Measurements from ENCODE around the gene NKD2. TPM values are rescaled to one million over a fixed set of nuclear protein-coding genes. Genes with fewer than 3 reads are reported as not detected.

The NKD2 gene
- total RNA-seq, 1 donor: 2.2 TPM

- H3K4me3 ChIP-seq (ENCODE audit: low read depth, low read length): no peak overlapping the region
- no peak for DNase-seq (ENCODE audit: low read depth)
- TF ChIP-seq, protein P1, sequence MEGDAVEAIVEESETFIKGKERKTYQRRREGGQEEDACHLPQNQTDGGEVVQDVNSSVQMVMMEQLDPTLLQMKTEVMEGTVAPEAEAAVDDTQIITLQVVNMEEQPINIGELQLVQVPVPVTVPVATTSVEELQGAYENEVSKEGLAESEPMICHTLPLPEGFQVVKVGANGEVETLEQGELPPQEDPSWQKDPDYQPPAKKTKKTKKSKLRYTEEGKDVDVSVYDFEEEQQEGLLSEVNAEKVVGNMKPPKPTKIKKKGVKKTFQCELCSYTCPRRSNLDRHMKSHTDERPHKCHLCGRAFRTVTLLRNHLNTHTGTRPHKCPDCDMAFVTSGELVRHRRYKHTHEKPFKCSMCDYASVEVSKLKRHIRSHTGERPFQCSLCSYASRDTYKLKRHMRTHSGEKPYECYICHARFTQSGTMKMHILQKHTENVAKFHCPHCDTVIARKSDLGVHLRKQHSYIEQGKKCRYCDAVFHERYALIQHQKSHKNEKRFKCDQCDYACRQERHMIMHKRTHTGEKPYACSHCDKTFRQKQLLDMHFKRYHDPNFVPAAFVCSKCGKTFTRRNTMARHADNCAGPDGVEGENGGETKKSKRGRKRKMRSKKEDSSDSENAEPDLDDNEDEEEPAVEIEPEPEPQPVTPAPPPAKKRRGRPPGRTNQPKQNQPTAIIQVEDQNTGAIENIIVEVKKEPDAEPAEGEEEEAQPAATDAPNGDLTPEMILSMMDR (IDR thresholded peaks at IDR 0.05; ENCODE audit: insufficient read depth, low read depth, low read length): no peak
Observed at GRCh38 chr5:1014781-1015221, 6.2 kb downstream of the NKD2 start.

- DNase-seq (ENCODE audit: low read depth): no peak
- no peak overlapping the region for H3K4me3 ChIP-seq (ENCODE audit: low read depth, low read length)
- TF ChIP-seq, protein P1 (IDR thresholded peaks at IDR 0.05; ENCODE audit: insufficient read depth, low read depth, low read length): no peak
Observed at GRCh38 chr5:1015507-1015906, 6.9 kb downstream of the NKD2 start.

DNA sequence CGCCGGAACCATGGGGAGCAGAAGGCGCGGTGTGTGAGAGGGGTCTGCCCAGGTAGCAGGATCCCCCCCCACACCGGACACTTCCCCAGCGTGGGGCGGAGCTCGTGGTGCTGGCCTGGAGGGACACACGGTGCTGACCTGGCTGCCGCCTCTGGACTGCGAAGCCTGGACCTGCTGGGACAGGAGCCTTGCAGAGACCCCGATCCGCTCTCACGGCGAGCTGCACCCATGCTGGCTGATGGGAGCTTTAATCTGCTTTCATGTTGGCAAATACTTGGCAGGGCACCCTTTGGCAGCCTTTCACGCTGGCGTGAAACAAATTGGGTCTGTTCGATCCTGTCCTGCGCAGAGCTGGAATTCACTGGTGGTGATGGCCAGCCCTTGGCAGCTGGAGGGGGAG lies 7.4 kb downstream of the NKD2 start:
- DNase-seq (ENCODE audit: low read depth): no peak
- H3K4me3 ChIP-seq (ENCODE audit: low read depth, low read length): no peak overlapping the region
- TF ChIP-seq, protein P1 (IDR thresholded peaks at IDR 0.05; ENCODE audit: insufficient read depth, low read depth, low read length): no peak

- no peak overlapping the region for H3K4me3 ChIP-seq (ENCODE audit: low read depth, low read length)
- TF ChIP-seq, protein P1 (IDR thresholded peaks at IDR 0.05; ENCODE audit: insufficient read depth, low read depth, low read length): no peak
Observed at GRCh38 chr5:1016476-1016875, 7.9 kb downstream of the NKD2 start.

DNA sequence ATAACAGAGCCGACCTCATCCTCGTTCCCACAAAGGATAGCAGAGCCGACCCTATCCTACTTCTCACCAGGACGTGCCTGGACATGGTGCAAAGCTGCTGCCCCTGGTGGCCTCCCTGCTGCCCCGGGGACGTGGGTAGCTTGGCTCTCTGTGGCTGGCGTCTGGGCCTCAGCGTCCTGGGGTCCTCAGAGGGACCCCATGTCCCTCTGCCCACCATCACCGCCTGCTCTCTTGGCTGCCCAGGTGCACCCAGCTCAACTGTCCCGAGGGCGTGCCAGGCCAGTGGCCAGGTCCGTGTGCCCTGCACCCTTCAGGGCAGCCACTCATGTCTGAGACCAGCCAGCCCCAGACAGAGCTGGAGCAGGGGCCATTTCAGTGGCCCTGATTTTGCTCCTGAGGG lies 8.5 kb downstream of the NKD2 start:
- TF ChIP-seq, protein P1 (IDR thresholded peaks at IDR 0.05; ENCODE audit: insufficient read depth, low read depth, low read length): no peak
- DNase-seq (ENCODE audit: low read depth): no peak
- no peak overlapping the region for H3K4me3 ChIP-seq (ENCODE audit: low read depth, low read length)

More at GRCh38 chr5:1016476-1016875, 7.9 kb downstream of the NKD2 start:
- DNase-seq (ENCODE audit: low read depth): no peak

DNA sequence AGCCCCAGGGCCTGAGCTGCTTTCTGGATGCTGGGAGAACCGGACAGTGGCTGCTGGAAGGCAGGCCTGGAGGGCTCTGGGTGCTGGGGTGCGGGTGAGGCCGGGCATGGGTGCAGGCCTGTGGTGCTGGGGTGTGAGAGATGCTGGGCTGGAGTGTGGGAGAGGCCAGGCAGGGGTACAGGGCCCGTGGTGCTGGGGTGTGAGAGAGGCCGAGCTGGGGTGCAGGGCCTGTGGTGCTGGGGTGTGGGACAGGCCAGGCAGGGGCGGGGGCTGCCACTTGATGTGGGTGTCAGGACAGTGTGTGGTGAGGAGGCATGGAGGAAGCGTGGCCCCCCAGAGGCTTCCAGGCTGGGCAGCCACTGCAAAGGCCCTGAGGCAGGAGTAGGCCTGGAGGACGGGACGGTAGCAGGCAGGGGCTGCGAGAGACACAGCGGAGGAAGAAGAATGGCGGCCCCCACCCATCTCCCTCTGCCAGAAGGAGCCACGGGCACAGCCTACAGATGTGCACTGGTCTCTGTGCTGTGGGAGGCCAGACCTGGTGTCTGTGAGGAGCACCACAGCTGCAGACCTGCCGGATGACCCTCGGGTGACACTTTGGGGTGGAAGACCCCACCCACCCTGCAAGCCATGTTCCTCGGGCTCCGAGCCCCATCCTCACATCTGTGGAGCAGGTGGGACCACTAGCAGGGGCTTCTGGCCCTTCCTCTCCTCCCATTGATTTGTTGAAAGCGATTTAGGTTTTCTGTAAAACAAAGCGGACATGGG lies 9.3 kb downstream of the NKD2 start:
- TF ChIP-seq, protein P1 (IDR thresholded peaks at IDR 0.05; ENCODE audit: insufficient read depth, low read depth, low read length): no peak
- H3K4me3 ChIP-seq (ENCODE audit: low read depth, low read length): no peak overlapping the region
- no peak for DNase-seq (ENCODE audit: low read depth)

DNA sequence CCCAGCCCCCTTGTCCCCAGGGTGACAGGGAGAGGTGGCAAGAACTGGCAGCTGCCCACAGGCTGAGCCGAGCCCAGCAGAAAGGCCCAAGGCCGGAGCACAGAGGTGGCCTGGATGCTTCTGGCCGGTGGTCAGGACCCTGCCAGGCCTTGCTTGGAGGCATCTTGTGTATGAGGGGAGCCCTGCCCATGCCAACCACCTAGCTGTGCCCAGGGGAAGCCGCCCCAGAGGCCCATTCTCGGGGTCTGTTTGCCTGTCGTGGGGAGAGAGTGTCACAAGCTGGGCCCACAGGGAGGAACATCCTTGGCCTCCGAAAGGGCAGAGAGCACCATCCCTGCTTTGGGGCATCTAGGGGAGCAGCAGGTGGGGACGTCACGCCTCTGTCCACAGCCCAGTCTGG lies 10.0 kb downstream of the NKD2 start:
- no peak for DNase-seq (ENCODE audit: low read depth)
- no peak overlapping the region for H3K4me3 ChIP-seq (ENCODE audit: low read depth, low read length)
- TF ChIP-seq, protein P1 (IDR thresholded peaks at IDR 0.05; ENCODE audit: insufficient read depth, low read depth, low read length): no peak

All from fibroblast of villous mesenchyme (primary cell).